HG03196 (cell line): Measurements from ENCODE around the gene GLP2R.
"Not testable (repeated sequence)": the region's sequence is repeated elsewhere in the genome, so short reads cannot be mapped to it uniquely, and the experiment has no call there.

Source experiments
- ATAC-seq: cut with Tn5 transposase; IDR thresholded peaks from one replicate; pipeline ENCODE4 v1.9.1; 2021; ENCODE audit not compliant: unreplicated experiment

The GLP2R gene

DNA sequence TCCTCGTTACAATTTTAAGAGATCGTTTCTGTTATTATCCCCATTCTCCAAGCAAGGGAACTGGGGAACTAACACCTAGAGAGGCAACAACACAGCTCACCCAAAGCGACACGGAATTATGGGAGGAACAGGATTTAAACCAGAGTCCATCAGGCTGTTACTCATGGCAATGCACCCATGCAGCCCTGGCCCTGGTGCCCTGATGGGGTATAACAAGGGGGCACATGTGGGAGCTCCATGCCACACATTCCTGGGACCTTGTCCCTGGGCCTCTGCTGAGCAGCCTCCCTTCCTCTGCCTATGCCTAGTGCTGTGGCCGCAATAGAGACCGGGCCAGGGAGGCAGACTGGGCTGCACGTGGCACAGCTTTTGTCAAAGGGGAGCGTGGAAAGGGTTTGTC lies 92.6 kb downstream of the GLP2R start:
- ATAC-seq, result no peak

DNA sequence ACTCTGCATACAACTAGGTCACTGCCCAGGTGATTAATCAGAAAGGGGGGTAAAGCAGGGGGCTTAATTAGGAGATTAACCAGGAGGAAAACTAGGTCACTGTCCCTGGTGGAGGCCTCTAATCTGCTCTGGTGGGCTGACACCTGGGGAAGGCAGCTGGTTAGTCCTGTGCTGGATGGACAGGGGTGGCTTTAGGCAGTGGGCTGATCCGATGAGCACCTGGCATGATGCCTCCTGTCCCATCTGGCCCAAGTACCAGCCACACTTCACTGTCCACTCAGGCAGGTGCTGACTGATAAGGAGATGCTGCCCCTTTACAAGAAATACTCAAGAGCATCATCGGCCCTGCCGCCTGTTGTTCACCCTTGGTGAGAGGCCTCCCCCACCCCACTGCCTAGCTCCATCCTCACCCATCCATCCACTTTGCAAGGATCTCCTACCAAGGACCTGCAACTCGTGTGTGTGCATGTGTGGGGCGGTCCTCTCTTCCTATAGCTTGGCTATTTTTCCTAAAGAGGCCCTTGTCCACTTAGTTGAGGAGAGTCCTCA lies 93.2 kb downstream of the GLP2R start:
- ATAC-seq, result no peak

GRCh38 chr17:9921216-9921615 lies 95.5 kb downstream of the GLP2R start:
- not testable (repeated sequence) for ATAC-seq

- ATAC-seq, result no peak
Observed at GRCh38 chr17:9922012-9922848, 96.5 kb downstream of the GLP2R start.

DNA sequence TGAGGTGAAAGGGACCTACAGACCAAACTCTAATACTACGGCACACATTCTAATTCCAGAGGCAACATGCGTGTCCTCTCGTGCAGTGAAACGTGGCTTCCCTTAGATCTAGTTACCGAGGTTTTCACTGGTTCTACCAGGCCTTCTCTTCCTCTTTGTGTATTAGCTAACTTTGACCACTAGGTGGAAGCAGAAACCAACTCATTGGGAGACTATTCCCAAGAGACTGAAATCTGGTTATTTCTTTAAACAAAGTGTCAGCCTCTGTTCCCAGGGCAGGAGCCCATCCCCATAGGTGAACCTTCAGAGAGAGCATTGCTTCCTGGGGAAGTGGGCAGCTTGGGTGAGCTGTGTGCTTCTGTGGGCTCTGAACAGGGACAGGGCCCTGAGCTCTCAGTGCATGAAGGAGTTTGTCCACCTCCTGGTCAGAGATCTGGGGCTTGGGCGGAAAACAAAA lies 99.0 kb downstream of the GLP2R start:
- ATAC-seq, result peak; percentile 77

GRCh38 chr17:9925457-9925856 lies 99.7 kb downstream of the GLP2R start:
- ATAC-seq, result no peak

- ATAC-seq, result no peak
Observed at GRCh38 chr17:9926150-9926804, 100.6 kb downstream of the GLP2R start.

- no peak for ATAC-seq
Observed at GRCh38 chr17:9928601-9929333, 103.0 kb downstream of the GLP2R start.

- ATAC-seq, result no peak
Observed at GRCh38 chr17:9929871-9930270, 104.1 kb downstream of the GLP2R start.

GRCh38 chr17:9931144-9931741 lies 105.5 kb downstream of the GLP2R start:
- ATAC-seq, result no peak

- ATAC-seq, result no peak
Observed at GRCh38 chr17:9932491-9932890, 106.8 kb downstream of the GLP2R start.

DNA sequence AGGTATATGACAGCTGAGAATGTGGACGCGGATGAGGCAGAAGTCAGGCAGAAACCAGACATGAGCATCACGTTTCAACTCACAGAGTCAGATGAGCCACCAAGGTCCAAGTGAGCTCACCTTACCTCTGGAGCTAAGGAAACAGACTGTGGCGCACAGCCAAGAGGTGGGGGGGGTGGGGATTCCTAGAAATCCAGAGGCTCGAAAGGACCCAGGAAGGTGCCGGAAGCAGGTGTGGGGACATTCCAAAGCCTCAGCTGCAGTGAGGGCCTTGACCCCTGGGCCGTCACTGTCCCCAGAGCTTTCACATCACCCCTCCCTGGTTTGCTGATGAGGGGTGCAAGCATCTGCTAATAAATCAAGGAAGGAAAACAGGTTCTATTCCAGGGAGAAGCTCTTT lies 108.6 kb downstream of the GLP2R start:
- ATAC-seq, result no peak

GRCh38 chr17:9935408-9935807 lies 109.7 kb downstream of the GLP2R start:
- ATAC-seq, result no peak

GRCh38 chr17:9936095-9936494 lies 110.4 kb downstream of the GLP2R start:
- no peak for ATAC-seq

GRCh38 chr17:9937241-9937761 lies 111.6 kb downstream of the GLP2R start:
- ATAC-seq, result no peak

DNA sequence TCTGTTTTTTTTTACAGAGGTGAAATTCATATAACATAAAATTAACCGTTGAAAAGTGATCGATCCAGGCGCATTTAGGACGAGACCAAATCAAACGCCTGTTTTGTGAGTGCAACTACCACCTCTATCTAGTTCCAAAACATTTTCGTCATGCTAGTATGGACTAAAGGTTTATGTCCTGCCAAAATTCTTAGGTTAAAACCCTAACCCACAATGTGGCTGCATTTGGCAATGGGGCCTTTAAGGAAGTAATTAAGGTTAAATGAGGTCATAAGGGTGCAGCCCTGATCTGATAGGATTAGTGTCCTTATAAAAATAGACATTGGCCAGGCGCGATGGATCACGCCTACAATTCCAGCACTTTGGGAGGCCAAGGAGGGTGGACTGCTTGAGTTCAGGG lies 112.2 kb downstream of the GLP2R start:
- no peak for ATAC-seq

GRCh38 chr17:9938764-9939163 lies 113.0 kb downstream of the GLP2R start:
- no peak for ATAC-seq

GRCh38 chr17:9940841-9941240 lies 115.1 kb downstream of the GLP2R start:
- ATAC-seq, result no peak

GRCh38 chr17:9941305-9941704 lies 115.6 kb downstream of the GLP2R start:
- no peak for ATAC-seq
